Muscle of back (tissue), 11 donors: ENCODE data around the gene PDGFRB. TPM values are rescaled to one million over a fixed set of nuclear protein-coding genes. Genes with fewer than 3 reads are reported as not detected.
A peak's percentile ranks its signal among the peaks of the same experiment; 100 is the strongest.

Source experiments
- DNase-seq, 3 donors: peaks; one replicate each; pipeline versions ENCODE4 v3.0.0 to v3.0.0-alpha.2; 2013
- polyA plus RNA-seq, 10 donors: library from polyadenylated mRNA; unstranded; fragments of 120-200 nt; gene quantifications; one replicate each; pipeline ENCODE4 v1.2.1, GENCODE V29; 2013; ENCODE audit not compliant: insufficient read length in 10 of 10

The PDGFRB gene
- polyA plus RNA-seq, 10 donors = 89.2 to 173 (median 143) TPM

DNA sequence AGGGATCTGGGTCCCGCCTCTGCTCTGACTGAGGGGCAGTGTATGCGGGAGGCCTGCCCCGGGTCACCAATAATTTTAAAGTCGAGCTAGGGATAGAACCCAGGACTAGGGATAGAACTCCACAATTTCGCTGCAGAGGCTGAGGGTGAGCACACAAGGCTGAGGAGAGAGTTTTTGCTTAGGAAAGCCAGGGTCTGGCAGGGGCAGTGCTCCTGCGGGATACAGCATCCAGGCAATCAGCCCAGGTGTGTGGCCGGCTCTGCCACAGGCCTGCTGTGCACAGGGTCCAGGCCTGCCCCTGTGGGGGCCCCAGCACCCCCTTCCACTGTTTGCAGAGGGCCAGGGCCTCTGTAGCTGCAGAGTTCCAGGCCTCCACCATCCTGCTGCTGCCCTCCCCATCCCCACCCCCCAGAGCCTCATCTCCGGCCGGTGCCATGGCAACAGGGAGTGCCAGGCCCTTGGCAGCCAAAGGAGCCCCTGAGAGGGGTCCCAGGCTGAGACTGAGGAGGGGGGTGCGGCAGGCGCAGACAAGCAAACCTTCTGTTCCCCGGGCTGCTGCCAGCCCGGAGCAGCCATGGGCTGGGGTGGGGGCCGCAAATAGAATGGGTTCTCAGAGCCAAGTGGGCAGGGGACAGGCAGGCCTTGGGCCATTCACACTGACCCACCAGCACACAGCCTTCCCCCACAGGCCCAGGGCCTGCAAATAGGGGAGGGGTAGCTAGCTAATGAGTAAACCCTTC is 8.6 kb downstream of the PDGFRB start:
- DNase-seq = no peak

DNA sequence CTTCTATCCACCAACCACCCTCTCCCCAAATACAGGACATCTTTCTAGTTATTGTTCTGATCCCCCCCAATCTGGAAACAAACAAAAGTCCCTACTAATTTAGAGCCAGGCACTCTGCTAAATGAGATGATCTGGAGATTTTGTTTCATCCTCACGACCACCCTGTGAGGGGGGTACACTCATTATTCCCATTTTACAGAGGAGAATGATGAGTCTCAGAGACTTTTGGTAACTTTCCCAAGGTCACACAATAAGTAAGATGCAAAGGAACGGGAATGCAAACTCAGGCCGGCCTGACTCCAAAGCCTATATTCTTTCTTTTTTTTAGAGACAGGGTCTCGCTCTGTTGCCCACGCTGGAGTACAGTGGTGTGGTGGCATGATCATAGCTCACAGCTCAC is 9.4 kb downstream of the PDGFRB start:
- no peak for DNase-seq

DNA sequence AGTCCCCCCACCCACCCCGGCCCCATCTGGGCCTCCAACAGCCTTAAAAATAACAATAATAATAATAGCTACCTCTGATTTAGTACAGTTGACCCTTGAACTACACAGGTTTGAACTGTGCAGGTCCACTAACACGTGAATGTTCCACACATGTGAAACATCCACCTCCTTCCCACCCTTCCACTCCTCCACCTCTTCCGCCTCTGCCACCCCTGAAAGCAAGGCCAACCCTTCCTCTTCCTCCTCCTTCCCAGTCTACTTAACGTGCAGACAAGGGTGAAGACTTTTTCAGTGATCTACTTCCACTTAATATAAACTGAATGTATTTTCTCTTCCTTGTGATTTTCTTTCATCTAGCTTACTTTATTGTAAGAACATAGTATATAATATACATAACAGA is 10.8 kb downstream of the PDGFRB start:
- DNase-seq = peak in 1 of 3 donors; percentile 49

GRCh38 chr5:150144246-150144801 is 11.3 kb downstream of the PDGFRB start:
- DNase-seq = peak; percentile 71 to 91 (median 78)

DNA sequence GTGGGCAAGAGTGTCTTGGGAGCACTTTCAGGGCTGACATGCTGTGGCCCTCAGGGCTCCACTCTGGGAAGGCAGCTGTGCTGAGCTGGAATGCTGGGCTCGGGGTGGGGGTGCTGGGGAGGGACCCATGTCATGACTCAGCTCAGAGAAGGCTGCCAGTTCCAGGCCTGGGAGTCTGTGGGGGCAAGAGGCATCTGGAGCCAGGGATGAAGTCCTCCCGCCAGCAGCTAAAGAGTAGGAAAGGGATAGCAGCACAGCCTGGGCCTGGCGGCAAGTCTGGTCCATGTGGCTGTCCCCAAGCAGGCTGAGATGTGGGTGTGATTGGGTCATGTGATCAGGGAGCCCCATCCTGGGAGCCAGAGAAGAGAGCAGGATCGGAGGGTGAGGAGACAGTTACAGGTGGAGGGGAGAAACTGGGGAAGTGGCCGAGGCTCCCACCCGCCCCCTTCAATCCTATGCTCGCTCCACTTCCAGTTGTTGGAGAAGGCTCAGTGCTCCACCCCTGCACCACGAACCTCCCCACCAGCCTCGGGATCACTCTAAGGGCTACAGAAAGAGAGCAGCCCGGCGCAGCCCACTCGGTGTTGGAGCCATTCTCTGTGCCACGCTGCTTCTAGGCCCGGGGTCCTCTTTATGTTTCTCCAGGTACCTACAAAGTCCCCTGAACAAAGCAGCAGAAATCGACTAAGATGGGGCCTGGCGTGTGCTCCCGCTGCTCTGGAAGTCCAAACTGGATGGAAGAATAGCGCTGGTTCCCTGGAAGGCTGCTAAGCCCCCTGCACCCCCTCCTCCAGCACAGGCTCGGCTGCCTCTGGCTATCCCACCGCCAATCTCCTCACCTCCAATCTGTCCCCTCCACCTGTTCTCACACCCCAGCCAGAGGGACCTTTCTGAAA is 12.0 kb downstream of the PDGFRB start:
- DNase-seq = peak in 2 of 3 donors; percentile 88 to 90

GRCh38 chr5:150142959-150143349 is 12.7 kb downstream of the PDGFRB start:
- peak in 2 of 3 donors; percentile 83 to 84 for DNase-seq

DNA sequence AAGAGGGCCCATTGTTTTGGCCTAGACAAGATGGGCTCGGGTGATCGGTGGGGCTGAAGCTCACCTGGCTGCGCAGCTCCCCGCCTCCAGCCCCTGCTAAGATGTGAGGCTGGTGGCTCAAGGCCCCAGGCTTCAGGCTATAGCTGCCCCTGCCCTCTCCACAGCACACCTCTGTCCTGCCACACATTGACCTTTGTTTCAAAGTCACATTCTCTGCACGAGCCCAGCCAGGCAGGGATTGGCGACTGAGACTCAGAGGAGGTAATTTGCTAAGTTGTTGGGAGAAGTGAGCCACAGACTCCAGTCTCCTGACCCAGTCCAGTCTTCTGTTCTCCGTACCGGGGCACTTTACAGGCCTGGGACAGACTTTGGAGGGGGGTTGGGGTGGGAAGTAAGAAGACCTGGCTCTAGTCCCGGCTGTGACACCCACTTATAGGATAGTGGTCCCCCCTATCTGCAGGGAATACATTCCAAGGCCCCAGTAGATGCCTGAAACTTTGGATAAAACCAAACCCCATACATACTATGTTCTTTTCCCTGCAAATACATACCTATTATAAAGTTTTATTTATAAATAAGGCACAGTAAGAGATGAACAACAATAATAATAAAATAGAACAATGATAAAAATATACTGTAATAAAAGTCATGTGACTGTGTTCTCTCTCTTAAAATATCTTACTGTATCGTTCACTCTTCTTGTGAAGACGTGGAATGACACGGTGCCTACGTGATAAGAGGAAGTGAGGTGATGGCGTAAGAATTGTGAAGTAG is 13.3 kb downstream of the PDGFRB start:
- DNase-seq = no peak

GRCh38 chr5:150141544-150142184 is 14.0 kb downstream of the PDGFRB start:
- DNase-seq = no peak

DNA sequence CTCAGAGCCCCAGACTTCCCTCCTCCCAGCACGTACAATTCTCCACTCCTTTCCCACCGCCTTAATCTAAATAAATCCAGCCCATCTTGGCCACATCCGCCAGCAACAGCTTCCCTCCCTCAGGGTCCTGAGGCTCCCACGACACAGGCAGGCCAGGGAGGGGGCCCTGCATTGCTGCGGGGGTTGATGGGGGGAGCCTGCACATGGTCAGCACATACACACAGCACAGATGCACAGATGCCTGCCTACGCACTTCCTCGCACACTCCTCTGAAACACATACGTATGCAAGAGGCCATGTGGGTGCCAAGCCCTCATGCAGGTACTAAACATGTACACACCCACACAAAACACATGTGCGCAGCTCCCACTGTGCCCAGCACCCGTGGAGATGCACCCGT is 14.8 kb downstream of the PDGFRB start:
- peak in 1 of 3 donors; percentile 78 for DNase-seq

- no peak for DNase-seq
Observed at GRCh38 chr5:150139334-150139733, 16.3 kb downstream of the PDGFRB start.

DNA sequence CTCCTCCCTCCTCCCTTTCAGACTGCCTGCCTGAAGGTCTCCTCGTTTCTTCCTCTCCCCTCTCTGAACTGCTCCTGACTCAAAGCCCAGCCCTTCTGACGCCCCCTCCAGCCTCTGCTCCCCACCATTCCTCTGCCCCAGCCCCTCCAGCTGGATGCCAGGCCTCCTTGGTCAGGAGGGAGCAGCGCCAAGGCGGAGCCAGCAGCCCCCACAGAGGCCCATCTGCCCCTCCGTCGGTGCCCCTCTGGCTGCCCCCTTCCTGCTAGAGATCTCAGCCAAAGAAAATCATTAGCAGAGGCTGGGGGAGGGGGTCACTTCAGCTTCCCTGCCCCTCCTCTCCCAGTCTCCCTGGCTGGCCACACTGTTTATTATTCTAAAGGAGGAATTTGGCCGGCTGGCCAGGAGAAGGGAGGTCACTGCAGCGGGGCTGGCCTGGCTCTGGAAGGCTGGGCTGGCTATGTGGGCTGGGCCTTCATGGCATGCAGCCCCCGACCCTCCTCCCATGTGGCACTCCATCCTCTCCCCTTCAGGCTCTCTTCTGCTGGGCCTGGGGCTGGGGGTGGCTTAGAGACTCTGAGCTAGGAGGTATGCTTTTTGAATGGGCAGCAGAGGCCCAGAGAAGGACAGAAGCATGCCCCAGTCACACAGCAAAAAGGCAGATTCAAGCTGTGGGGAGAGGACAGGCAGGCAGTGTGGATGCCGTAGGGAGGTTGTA is 16.9 kb downstream of the PDGFRB start:
- peak in 2 of 3 donors; percentile 67 to 79 for DNase-seq

DNA sequence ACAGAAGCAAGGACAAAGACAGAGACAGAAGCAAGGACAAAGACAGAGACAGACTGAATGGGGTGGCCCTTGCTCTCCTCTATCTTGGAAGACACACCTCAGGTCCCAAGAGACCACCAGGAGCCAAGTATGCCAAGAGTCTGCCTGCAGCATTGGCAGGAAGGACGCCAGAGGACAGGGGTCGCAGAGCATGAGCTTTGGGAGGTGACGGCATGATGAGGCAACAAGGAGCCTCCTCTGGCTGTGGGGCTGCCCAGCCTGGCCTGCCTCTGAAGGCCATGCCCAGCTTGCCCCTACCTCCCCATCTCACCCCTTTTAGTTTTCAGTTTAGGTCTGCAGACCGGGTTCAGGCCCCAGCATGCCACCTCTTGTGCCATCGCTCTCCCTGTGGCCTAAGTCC is 17.6 kb downstream of the PDGFRB start:
- DNase-seq = no peak

DNA sequence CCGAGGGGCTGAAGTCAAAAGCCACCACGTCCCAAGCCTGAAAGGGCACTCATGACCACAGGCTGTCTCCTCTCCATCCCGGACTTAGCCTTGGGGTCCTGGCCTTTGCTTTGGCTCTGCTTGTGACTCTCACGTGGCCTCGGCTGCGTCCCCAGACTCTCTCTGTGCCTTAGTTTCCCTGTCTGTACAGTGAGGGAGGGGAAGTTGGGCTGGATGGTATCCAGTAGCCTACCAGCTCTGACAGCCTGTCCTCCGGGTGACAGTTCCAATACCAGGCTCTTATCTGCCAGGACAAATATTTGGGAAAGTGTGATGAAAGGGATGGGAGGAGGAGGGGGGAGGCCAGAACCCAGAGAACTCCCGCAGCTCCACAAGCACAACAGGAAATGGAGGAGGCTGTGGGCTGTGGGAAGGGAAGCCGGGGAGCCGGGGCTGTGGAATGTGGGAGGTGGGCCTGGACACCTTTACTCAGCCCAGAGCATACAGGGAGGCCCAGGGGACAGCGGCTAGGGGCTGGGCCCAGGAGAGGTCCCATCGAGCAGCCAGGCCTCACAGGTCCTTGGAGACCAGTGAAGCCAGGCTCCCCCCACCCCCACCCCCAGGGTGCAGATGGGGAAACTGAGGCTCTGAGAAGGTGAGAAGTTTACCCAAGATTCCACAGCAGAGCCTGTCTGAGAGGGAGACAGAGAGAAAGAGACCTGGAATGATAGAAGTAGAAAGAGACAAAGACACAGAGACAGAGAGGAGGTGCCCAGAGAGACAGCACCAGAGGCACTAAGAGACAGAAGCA is 18.3 kb downstream of the PDGFRB start:
- no peak for DNase-seq

DNA sequence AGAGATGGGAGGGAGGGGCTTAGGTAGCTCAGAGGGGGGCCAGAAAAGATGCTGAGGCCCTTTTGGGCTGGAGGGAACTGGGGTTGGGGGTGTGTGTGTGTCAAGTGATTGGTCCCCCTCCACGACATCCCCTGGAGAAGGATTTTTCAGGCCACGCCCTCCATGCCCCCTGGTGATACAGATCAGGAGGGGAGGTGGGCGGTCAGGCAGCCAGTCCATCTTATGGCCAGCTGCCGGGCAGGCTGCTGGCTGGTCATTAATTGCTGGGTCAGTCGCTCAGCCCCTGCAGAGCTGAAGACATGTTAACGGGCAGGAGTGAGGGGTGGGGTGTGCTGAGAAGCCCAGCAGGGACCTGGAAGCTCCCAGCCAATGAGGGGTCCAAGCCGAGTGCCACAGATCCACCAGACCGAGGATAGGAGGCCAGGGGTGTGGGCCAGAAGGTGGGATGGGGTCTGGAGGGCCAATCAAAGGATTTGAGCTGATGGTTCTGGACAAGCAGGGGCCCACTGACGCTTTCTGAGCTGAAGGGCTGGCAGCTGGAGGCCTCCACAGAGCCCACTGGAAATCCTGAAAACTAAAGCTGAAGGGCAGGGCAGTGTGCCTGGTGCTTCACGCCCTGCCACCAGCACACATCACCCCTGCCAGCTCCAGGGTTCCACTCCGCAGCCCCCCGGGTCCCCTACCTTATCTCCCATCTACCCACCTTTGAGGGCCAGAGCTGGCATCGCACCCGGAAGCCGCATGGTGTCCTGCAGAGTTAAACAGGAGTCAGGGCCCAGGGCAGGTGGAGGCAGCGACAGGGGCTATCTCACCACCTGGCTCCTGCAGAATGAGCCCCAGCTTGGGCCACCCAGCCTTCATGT is 19.1 kb downstream of the PDGFRB start:
- no peak for DNase-seq

DNA sequence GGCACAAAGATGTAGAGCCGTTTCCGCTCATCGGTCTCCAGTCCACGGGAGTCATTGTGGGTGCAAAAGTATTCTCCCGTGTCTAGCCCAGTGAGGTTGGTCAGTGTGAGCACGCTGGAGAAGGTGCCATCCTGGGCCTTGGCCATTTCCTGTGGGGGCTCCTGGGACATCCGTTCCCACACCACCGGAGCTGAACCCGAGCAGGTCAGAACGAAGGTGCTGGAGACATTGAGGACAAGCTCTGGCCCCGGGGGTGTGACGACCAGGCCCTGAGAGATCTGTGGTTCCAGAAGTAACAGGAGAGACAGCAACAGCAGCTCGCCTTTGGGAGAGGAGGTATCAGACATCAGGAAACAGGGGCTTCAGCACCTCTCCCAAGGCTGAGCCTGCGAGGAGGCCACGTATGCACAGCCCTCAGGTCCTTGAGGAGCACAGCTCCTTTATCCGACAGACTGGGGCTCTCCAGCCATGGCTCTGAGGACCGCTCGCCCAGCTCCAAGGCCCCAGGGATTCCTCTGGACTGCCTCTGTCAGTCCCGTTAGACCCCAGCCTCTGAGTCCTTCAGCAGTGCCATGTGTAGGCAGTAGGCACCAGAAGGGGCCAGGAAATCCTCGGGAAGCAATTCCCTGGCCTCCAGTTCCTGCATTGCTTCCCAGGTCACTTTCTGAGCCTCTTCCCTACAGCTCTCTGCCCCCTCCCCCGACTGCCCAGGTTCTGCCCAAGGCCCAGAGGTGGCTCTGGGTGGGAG is 19.9 kb downstream of the PDGFRB start:
- DNase-seq = no peak

GRCh38 chr5:150134198-150134588 is 21.5 kb downstream of the PDGFRB start:
- DNase-seq = no peak

DNA sequence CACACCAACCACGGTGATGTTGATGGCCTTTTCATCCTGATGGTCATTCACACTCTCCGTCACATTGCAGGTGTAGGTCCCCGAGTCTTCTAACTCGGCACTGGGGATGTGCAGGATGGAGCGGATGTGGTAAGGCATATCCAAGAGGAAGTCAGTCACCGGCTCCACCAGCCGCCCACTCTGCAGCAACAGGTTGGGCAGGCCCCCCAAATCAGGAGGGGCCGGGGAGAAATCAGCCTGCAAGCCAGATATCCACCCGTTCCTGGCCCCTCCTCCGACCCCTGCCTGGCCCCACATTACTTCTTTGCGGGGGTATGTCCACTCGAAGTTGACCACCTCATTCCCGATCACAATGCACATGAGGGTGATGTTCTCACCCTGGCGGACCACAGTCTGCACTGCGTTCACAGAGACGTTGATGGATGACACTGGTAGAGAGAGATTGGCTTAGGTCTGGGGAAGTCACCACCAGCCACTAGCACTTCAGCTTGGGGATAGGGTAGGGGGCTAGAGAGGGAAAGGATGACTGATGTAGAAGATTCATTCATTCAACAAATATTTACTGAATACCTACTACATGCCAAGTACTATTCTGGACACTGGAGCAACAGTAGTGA is 22.0 kb downstream of the PDGFRB start:
- DNase-seq = no peak

GRCh38 chr5:150132740-150133139 is 22.9 kb downstream of the PDGFRB start:
- DNase-seq = no peak
